Panc1 (cell line): ENCODE data around the gene RPL18. TPM values are rescaled to one million over a fixed set of nuclear protein-coding genes. Genes with fewer than 3 reads are reported as not detected.

Experiments used
- ATAC-seq: fragments of 200-7000 bp; cut with Tn5 transposase; 2 replicates; pipeline ENCODE4 v1.9.1; 2020; ENCODE audit warnings: mild to moderate bottlenecking, moderate library complexity
- BruUV-seq: library from RNA; stranded (reverse); fragments of 400-500 nt; replicated peaks from 2 replicates; lab custom pipeline; 2021; lab: Mats Ljungman, UMichigan
- CTCF ChIA-PET: fragments of 300-600 bp; sonication (Branson Sonifier 250); formaldehyde crosslinking; loops from one replicate; lab custom pipeline; 2022; ENCODE audit warnings: antibody characterized with exemption; lab: Charles Lee
- POLR2A ChIA-PET: fragments of 300-600 bp; sonication (Branson Sonifier 250); formaldehyde crosslinking; loops from one replicate; lab custom pipeline; 2022; ENCODE audit warnings: antibody characterized with exemption; lab: Charles Lee
- DNase-seq: peaks from one replicate; pipeline ENCODE4 v3.0.0-alpha.2; 2010; ENCODE audit warnings: low read depth, low spot score
- H3K27ac ChIP-seq: 2 replicates; pipeline ENCODE4 v1.5.1; 2011; ENCODE audit warnings: mild to moderate bottlenecking, low read length, inconsistent platforms
- H3K27me3 ChIP-seq: fragments of 200-500 bp; sonication (Bioruptor generic); 2 replicates; pipeline ENCODE4 v1.6.0; 2014; ENCODE audit warnings: low read length, inconsistent platforms; ENCODE audit not compliant: control insufficient read depth, insufficient read depth
- H3K36me3 ChIP-seq: fragments of 200-500 bp; sonication (Bioruptor generic); 2 replicates; pipeline ENCODE4 v1.5.1; 2014; ENCODE audit warnings: inconsistent platforms, mild to moderate bottlenecking, low read length, moderate library complexity; ENCODE audit not compliant: control insufficient read depth, insufficient read depth
- H3K4me1 ChIP-seq: 2 replicates; pipeline ENCODE4 v1.5.1; 2011; ENCODE audit warnings: inconsistent platforms, mild to moderate bottlenecking, low read length, moderate library complexity; ENCODE audit not compliant: control insufficient read depth, insufficient read depth
- H3K4me3 ChIP-seq, 2 experiments: 2 replicates each; pipeline ENCODE4 v1.5.1; 2011 to 2012; ENCODE audit warnings: low read depth in 2 of 2, low read length in 2 of 2, mild to moderate bottlenecking in 2 of 2, inconsistent platforms in 1 of 2, moderate library complexity in 1 of 2
- H3K9me3 ChIP-seq: fragments of 200-500 bp; sonication (Bioruptor generic); 2 replicates; pipeline ENCODE4 v1.5.1; 2014; ENCODE audit warnings: low read depth, mild to moderate bottlenecking, inconsistent platforms, low read length, moderate library complexity; ENCODE audit not compliant: control insufficient read depth, insufficient read depth
- CTCF ChIP-seq: fragments of 450-650 bp; IDR thresholded peaks from 2 replicates; pipeline ENCODE4 v1.5.1; 2017; ENCODE audit warnings: mild to moderate bottlenecking
- POLR2AphosphoS5 ChIP-seq: IDR thresholded peaks from 2 replicates; pipeline ENCODE4 v1.6.1; 2012; ENCODE audit warnings: mild to moderate bottlenecking, low read depth, low read length, moderate library complexity
- REST ChIP-seq, 2 experiments: IDR thresholded peaks; 2 replicates each; pipeline ENCODE4 v1.6.1; 2011 to 2012; ENCODE audit warnings: low read depth in 2 of 2, control low read depth in 1 of 2, low read length in 1 of 2, mild to moderate bottlenecking in 1 of 2, moderate library complexity in 1 of 2; ENCODE audit not compliant: insufficient read depth in 1 of 2
- SIN3A ChIP-seq: IDR thresholded peaks from 2 replicates; pipeline ENCODE4 v1.6.1; 2012; ENCODE audit warnings: low read depth, mild to moderate bottlenecking, low read length, moderate library complexity, borderline replicate concordance; ENCODE audit not compliant: insufficient read depth
- TCF7L2 ChIP-seq: IDR thresholded peaks from 2 replicates; pipeline ENCODE4 v1.6.1; 2011; ENCODE audit warnings: mild to moderate bottlenecking, low read depth, low read length, inconsistent platforms
- in situ Hi-C: cut with HindIII; loops from 2 replicates; pipeline ENCODE4 v1.10.0; 2016; ENCODE audit warnings: low sequenced_read_pairs, low pct_unique_long_range_greater_than_20kb
- intact Hi-C: fragments of 100-400 bp; cut with micrococcal nuclease; formaldehyde crosslinking; loops from one replicate; pipeline ENCODE4 v1.10.0; 2022; ENCODE audit not compliant: unreplicated experiment
- total RNA-seq: library from RNA; stranded (reverse); gene quantifications from one replicate; pipeline ENCODE4 v1.2.1, GENCODE V29; 2021; ENCODE audit not compliant: unreplicated experiment

Gene RPL18
- total RNA-seq, 1 experiment from 2014 or later = 670 TPM

GRCh38 chr19:48648134-48648533 lies 29.2 kb upstream of the RPL18 start:
- ChIA-PET CTCF (interaction anchor here (0.6 kb wide), 1 partner anchor 65 kb away, joined by 5 read pairs; no protein-coding TSS in a partner anchor), POLR2A (no interaction called here)
- Histone ChIP-seq H3K4me1 (peaks cover 2% of the 10 kb centered on the region; the same call in 1 of the 2 replicates), H3K27me3 (no peaks in the 10 kb centered on the region), H3K9me3 (no peaks in the 10 kb centered on the region), H3K27ac (no peak overlapping the region), H3K36me3 (no peaks in the 10 kb centered on the region), H3K4me3 (no peak overlapping the region)
- BruUV-seq = no TSS peak
- no peak for DNase-seq
- TF ChIP-seq TCF7L2 = no peak
- no peak for TF ChIP-seq POLR2AphosphoS5
- ATAC-seq = no peak
- intact Hi-C loops (no loop called here), in situ Hi-C loops (no loop called here)

DNA sequence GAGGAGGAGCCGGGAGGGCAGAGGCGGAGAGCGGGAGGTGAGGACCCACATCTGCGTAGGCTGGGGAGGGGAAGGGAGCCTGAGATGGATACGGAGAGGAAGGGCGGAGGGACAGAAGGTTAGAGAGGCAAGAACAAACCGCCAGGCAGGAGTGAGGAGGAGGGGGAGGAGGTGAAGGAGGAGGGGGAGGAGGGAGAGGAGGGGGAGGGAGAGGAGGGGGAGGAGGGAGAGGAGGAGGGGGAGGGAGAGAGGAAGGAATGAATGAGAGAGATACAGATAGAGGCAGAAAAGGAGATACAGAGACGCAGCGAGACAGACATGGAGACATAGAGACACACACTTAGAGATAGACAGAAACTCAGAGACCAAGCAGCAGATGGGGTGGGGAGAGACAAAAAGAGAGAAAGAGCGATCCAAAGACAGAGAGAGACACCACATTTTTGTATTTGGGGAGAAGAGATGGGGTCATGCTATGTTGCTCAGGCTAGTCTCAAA lies 27.8 kb upstream of the RPL18 start:
- H3K27ac ChIP-seq = peak overlapping the region; percentile 21
- H3K9me3 ChIP-seq = no peaks in the 10 kb centered on the region
- H3K27me3 ChIP-seq = no peaks in the 10 kb centered on the region
- no peak for ATAC-seq
- no peak for TF ChIP-seq SIN3A
- no peak for TF ChIP-seq CTCF
- TF ChIP-seq TCF7L2 = no peak
- no peak for TF ChIP-seq REST (IDR thresholded peaks at IDR 0.05; ENCODE audit: insufficient read depth in 1 of 2, low read depth in 2 of 2, low read length in 1 of 2)
- TF ChIP-seq POLR2AphosphoS5 = no peak
- peaks cover 2% of the 10 kb centered on the region; the same call in 1 of the 2 replicates for H3K4me1 ChIP-seq
- DNase-seq = no peak
- POLR2A ChIA-PET = interaction anchor here (0.6 kb wide), 1 partner anchor 15 kb away, joined by 3 read pairs; no protein-coding TSS in a partner anchor
- H3K36me3 ChIP-seq = no peaks in the 10 kb centered on the region
- peak overlapping the region; percentile 53 to 69 for H3K4me3 ChIP-seq
- in situ Hi-C loops (no loop called here), intact Hi-C loops (no loop called here)
- CTCF ChIA-PET = no interaction called here
- BruUV-seq = no TSS peak
